Lower leg skin (tissue), 4 donors: ENCODE measurements around the gene DLGAP1. TPM values are rescaled to one million over a fixed set of nuclear protein-coding genes. Genes with fewer than 3 reads are reported as not detected.

ENCODE experiments used
- DNase-seq, 2 donors: peaks; one replicate each; pipeline ENCODE4 v3.0.0-alpha.2; 2019; ENCODE audit warnings: low spot score in 2 of 2
- H3K4me3 ChIP-seq: fragments of 200-600 bp; sonication (generic); 2 replicates; pipeline ENCODE4 v1.5.1; 2017; ENCODE audit warnings: mild to moderate bottlenecking, low read depth; ENCODE audit not compliant: poor library complexity, severe bottlenecking
- POLR2A ChIP-seq, 2 donors: fragments of 450-650 bp; IDR thresholded peaks; one replicate each; pipeline ENCODE4 v1.6.1; 2016 to 2017; ENCODE audit warnings: antibody characterized with exemption in 2 of 2, mild to moderate bottlenecking in 1 of 2, moderate library complexity in 1 of 2
- WGBS, 2 donors: methylation state at CpG; one replicate each; pipeline ENCODE4 v1.1.5; 2018; 5-methylcytosine and 5-hydroxymethylcytosine counted together
- intact Hi-C: fragments of 100-400 bp; cut with DNase I; formaldehyde crosslinking; loops from one replicate; pipeline ENCODE4 v1.15.0; 2023; ENCODE audit warnings: low total_unique reads
- total RNA-seq, 4 donors: library from RNA; depleted of rRNA; stranded (reverse); fragments of >200 nt; gene quantifications; one replicate each; pipeline ENCODE4 v1.1.0, GENCODE V29; 2016
- TF ChIP-seq, protein P1 (sequence below), 3 donors: fragments of 450-650 bp; IDR thresholded peaks; one replicate each; pipeline ENCODE4 v1.5.1; 2016; ENCODE audit warnings: antibody characterized with exemption in 3 of 3, mild to moderate bottlenecking in 3 of 3, moderate library complexity in 2 of 3

DLGAP1 gene
- total RNA-seq, 4 donors from 2014 or later, result 0.34 to 1.3 (median 0.82) TPM

DNA sequence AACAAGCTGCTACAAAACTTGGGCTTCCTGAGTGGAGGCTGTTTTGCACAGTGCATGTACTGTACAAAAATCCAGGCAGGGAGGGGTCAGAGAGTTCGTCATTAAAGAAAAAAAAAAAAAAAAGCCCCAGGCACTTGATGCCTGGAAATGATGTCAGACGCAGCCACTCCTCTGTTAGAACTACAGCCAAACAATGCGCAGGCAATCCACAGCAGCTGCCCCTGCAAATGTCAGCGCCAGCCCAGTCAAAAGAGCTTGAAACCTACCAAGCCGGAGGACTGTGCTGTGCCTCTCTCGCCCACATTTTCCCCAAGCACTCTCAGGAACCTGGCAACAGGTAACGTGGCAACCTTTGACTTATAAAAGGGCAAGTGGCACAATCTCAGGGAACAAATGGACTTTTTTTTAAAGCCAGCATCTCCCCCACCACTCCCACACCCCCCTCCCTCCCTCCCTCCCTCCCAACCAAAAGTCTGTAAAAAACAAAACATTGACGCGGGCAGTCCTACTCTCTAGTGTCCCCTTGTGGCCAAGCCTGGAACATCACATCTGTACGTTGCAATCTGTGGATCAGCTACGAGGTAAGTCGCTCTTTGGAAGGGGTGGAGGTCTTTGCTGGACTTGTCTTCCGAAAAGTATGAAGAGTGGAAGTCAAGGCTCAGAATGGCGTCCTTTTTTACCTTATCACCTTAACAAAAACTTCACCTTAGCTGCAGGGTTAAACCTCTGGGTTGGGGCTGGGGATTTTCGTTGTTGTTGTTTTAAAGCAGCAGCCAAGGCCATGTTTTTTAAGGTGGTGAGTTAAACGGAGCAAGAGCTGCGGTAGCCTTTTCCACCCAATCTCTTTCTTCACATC lies 861.0 kb downstream of the DLGAP1 start:
- intact Hi-C loops, result loop anchor here (5.0 kb wide), 1 partner anchor 142 kb away; the partner anchor contains the start of gene TGIF1
- WGBS, 2 donors, result 0% methylated on average over 17 of the region's 17 CpGs
- DNase-seq, result peak; percentile 93 to 98
- H3K4me3 ChIP-seq, result peak overlapping the region; percentile 0
- TF ChIP-seq, protein P1, sequence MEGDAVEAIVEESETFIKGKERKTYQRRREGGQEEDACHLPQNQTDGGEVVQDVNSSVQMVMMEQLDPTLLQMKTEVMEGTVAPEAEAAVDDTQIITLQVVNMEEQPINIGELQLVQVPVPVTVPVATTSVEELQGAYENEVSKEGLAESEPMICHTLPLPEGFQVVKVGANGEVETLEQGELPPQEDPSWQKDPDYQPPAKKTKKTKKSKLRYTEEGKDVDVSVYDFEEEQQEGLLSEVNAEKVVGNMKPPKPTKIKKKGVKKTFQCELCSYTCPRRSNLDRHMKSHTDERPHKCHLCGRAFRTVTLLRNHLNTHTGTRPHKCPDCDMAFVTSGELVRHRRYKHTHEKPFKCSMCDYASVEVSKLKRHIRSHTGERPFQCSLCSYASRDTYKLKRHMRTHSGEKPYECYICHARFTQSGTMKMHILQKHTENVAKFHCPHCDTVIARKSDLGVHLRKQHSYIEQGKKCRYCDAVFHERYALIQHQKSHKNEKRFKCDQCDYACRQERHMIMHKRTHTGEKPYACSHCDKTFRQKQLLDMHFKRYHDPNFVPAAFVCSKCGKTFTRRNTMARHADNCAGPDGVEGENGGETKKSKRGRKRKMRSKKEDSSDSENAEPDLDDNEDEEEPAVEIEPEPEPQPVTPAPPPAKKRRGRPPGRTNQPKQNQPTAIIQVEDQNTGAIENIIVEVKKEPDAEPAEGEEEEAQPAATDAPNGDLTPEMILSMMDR (IDR thresholded peaks at IDR 0.05), result peak in 1 of 3 donors; percentile 73
- peak in 1 of 2 donors; percentile 3 for TF ChIP-seq POLR2A (IDR thresholded peaks at IDR 0.05)

DNA sequence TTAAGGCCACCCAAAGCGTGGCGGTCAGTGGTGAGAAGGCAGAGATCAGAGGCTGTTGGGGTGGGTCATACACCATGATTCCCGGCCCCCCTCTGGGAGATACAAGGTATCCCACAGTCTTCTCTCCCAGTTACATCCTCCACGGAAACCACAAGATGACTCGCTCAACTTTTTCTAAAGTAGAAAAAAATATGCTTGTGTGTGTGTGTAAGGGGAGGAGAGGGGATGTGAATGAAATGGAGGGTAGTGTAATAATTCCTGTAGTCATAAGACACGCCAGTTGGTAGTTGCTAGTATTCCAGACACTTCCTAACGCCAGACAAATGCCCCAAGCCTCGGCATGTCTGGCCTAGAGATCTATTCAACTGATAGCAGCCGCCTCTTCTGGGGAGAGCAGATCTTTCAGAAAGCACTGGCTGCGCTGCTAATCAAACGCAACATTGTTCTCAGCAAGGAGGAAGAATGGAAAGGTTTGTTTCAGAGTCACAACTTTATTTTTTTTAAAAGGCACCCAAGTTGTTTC lies 861.7 kb downstream of the DLGAP1 start:
- WGBS, 2 donors, result 10 to 13% methylated on average over 11 of the region's 11 CpGs
- DNase-seq, result no peak
- no peak overlapping the region for H3K4me3 ChIP-seq
- TF ChIP-seq, protein P1 (IDR thresholded peaks at IDR 0.05), result no peak
- TF ChIP-seq POLR2A (IDR thresholded peaks at IDR 0.05), result no peak
- intact Hi-C loops, result loop anchor here (5.0 kb wide), 1 partner anchor 141 kb away; the partner anchor contains the start of gene TGIF1

DNA sequence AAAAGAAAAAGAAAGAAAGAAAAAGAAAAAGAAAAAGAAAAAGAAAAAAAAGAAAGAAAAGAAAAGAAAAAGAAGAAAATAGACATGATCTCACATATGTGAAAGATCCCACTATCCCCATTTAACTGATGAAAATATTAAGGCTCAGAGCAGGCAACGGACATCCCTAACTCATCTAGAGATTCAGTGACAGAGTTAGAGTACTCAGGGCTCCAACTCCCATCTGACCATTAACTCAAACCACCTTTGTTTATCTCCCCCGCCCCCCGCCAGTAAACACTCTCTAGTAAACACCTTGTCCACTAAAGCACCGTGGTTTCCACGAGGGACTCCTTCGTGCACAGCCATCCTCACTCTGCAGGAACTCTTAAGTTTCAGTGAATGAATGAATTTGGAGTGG lies 862.2 kb downstream of the DLGAP1 start:
- no peak for DNase-seq

DNA sequence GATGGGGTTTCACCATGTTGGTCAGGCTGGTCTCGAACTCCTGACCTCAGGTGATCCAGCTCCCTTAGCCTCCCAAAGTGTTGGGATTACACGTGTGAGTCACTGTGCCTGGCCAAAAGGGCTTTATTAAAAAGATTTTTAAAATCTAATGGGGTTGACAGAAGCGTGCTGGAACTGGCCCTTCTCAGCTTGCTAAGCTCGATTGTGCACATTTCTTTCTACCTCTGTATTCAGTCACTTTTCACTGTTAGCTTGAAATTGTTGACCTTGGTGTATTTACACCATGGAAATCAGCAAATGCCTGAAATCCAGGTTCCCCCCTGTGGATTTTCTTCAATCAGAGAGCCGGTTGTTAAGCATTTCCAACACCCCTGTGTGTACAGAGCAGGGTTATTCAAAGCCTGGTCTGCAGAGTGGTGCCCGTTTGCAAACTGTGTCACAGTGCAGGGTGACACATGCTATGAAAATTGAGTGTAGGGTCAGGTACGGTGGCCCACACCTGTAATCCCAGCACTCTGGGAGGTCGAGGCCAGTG lies 864.9 kb downstream of the DLGAP1 start:
- 65 to 68% methylated on average over 8 of the region's 8 CpGs for WGBS, 2 donors
- intact Hi-C loops, result loop anchor here (5.0 kb wide), 1 partner anchor 138 kb away; the partner anchor contains the start of gene TGIF1

More for the DNA sequence above, 862.2 kb downstream of the DLGAP1 start:
- WGBS, 2 donors, result 60 to 61% methylated on average over 6 of the region's 6 CpGs
- TF ChIP-seq, protein P1 (IDR thresholded peaks at IDR 0.05), result no peak
- TF ChIP-seq POLR2A (IDR thresholded peaks at IDR 0.05), result no peak
- H3K4me3 ChIP-seq, result no peak overlapping the region
- intact Hi-C loops, result loop anchor here (5.0 kb wide), 1 partner anchor 141 kb away; the partner anchor contains the start of gene TGIF1

DNA sequence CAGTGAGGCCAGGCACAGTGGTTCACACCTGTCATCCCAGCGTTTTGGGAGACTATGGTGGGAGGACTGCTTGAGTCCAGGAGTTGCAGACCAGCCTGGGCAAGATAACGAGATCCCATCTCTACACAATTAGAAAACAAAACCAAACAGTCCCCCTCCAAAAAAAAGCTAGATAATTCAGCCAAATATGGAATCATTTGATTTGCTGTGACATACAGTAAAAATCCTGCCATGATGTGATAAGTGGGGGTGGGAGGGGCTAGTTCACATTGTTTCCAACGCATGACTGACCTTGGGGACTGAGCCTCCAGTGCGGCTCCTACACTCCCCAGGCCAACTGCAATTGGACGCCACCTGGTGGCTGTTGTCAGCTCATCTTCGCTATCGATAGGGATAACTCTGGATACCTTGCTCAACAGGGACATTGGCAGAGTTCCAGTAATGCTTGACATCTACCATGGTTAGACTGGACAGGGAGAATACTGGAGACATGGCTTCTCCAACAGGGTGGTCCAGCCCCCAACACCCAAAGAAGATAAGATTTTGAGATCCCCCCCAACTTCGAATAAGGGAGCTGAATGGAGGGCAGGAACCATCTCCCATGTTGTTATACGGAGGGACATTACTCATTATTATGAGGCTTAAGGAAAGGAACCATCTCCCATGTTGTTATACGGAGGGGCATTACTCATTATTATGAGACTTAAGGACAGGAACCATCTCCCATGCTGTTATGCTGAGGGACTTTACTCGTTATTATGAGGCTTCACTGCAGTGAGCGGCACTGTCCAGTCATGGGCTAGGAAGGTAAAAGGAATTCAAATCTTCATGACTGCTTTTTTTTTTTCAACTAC lies 869.2 kb downstream of the DLGAP1 start:
- no peak for TF ChIP-seq POLR2A (IDR thresholded peaks at IDR 0.05)
- TF ChIP-seq, protein P1 (IDR thresholded peaks at IDR 0.05), result no peak
- intact Hi-C loops, result loop anchor here (10.0 kb wide), 1 partner anchor 291 kb away; no protein-coding TSS in a partner anchor

More for the DNA sequence above, 864.9 kb downstream of the DLGAP1 start:
- no peak for DNase-seq
- no peak overlapping the region for H3K4me3 ChIP-seq
- TF ChIP-seq, protein P1 (IDR thresholded peaks at IDR 0.05), result no peak

More for the DNA sequence above, 869.2 kb downstream of the DLGAP1 start:
- no peak overlapping the region for H3K4me3 ChIP-seq
- 49 to 50% methylated on average over 12 of the region's 12 CpGs for WGBS, 2 donors
- DNase-seq, result peak; percentile 83 to 96
